Ishikawa (cell line): Measurements from ENCODE around the gene UBALD2.

Experiments
- CEBPB ChIP-seq: IDR thresholded peaks from 2 replicates; pipeline ENCODE4 v1.6.1; 2012
- CREB1 ChIP-seq: IDR thresholded peaks from 2 replicates; pipeline ENCODE4 v1.6.1; 2012; ENCODE audit warnings: low read depth
- EGR1 ChIP-seq: IDR thresholded peaks from 2 replicates; pipeline ENCODE4 v1.6.1; 2012
- EP300 ChIP-seq: IDR thresholded peaks from 2 replicates; pipeline ENCODE4 v1.6.1; 2012; ENCODE audit warnings: borderline replicate concordance
- FOXM1 ChIP-seq: IDR thresholded peaks from 2 replicates; pipeline ENCODE4 v1.6.1; 2012; ENCODE audit warnings: low read depth, borderline replicate concordance
- NFIC ChIP-seq: IDR thresholded peaks from 2 replicates; pipeline ENCODE4 v1.6.1; 2012
- RAD21 ChIP-seq: IDR thresholded peaks from 2 replicates; pipeline ENCODE4 v1.6.1; 2012; ENCODE audit warnings: low read depth
- TAF1 ChIP-seq: IDR thresholded peaks from 2 replicates; pipeline ENCODE4 v1.6.1; 2012; ENCODE audit warnings: low read depth, mild to moderate bottlenecking
- TCF12 ChIP-seq: IDR thresholded peaks from 2 replicates; pipeline ENCODE4 v1.6.1; 2012; ENCODE audit warnings: low read depth
- TEAD4 ChIP-seq: IDR thresholded peaks from 2 replicates; pipeline ENCODE4 v1.6.1; 2012
- YY1 ChIP-seq: IDR thresholded peaks from 2 replicates; pipeline ENCODE4 v1.6.1; 2012; ENCODE audit warnings: low read depth
- ZBTB7A ChIP-seq: IDR thresholded peaks from 2 replicates; pipeline ENCODE4 v1.6.1; 2012; ENCODE audit warnings: low read depth
- TF ChIP-seq, protein P1 (sequence below): IDR thresholded peaks from 2 replicates; pipeline ENCODE4 v1.6.1; 2012
- TF ChIP-seq, protein P2 (sequence below): IDR thresholded peaks from 2 replicates; pipeline ENCODE4 v1.6.1; 2012
- TF ChIP-seq, protein P3 (sequence below): IDR thresholded peaks from 2 replicates; pipeline ENCODE4 v1.6.1; 2012; ENCODE audit warnings: low read depth, mild to moderate bottlenecking

UBALD2 gene

DNA sequence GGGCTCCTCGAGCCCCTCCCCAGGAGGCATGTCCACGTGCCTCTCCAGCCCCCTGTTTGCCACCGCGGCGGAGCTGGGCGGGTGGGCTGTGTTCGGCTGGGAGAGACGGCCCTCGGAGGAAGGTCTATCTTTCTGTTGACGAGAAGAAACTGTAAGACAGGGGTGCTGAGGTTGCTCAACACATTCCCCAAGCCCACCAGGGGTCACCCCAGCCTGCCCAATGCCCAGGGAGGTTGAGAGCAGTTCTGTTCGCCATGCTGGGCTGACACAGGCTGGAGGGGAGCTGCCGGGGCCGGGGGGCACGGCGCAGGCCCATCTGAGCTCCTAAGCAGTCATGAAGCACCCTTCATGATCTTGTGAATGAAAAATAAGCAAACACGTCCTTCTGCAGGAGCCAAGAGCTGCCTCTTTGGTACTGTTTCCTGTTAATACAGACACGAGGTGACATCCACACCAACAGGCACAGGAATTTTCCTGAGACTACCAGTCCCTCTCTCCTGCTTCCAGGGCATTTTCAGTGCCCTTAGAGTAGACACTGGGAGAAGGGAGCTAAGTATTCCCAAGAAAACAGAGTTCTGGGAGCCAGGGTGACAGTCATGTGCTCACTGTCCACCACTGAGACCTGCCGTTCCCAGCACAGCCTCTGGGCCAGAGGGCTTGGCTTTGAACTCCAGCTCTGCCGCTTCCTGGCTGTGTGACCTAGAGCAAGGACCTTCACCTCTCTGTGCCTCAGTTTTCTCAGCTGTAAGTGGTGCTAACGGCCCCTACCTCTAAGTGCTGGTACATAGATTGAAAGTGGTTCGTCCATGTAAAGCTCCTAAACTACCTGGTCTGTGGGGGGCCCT is 9.2 kb downstream of the UBALD2 start:
- TF ChIP-seq NFIC (no peak), EP300 (no peak), CREB1 (no peak), TCF12 (no peak), CEBPB (no peak), FOXM1 (no peak), TEAD4 (no peak)
- TF ChIP-seq, protein P1, sequence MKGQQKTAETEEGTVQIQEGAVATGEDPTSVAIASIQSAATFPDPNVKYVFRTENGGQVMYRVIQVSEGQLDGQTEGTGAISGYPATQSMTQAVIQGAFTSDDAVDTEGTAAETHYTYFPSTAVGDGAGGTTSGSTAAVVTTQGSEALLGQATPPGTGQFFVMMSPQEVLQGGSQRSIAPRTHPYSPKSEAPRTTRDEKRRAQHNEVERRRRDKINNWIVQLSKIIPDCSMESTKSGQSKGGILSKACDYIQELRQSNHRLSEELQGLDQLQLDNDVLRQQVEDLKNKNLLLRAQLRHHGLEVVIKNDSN: no peak

DNA sequence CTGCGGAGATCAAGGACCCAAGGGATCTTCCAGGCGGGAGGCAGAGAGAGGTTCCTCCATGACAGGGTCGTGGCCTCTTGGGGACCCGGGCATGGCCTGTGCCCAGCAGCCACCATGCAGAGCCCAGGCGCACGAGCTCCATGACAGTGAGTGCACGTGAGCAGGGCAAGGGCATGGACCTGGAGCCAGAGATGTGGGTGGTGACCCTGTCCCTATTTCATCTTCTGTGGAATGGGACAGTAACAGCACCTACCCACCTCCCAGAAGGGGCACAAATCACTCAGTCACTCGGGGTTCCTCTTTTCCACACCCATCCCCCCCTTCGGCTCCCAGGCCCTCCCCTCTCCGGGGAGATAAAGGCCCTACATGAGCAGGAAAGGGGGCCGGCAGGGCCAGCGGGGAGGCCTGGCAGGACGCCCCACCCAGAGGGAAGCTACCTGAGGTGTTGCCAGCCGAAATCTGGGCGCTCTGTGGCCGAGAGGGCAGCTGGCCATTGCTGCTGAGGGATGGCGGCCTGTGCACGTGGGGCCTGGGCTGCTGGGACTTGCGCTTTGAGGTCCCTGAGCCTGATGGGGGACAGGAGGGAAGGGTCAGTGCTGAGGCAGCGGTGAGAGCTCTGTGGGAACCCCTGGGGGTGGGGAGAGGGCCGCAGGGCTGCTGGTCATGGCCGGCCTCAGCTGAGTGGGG is 10.4 kb downstream of the UBALD2 start:
- TF ChIP-seq TEAD4 (no peak), NFIC (no peak), TAF1 (no peak), FOXM1 (no peak), TCF12 (no peak)
- TF ChIP-seq, protein P1: no peak
- TF ChIP-seq, protein P2, sequence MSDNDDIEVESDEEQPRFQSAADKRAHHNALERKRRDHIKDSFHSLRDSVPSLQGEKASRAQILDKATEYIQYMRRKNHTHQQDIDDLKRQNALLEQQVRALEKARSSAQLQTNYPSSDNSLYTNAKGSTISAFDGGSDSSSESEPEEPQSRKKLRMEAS: no peak

DNA sequence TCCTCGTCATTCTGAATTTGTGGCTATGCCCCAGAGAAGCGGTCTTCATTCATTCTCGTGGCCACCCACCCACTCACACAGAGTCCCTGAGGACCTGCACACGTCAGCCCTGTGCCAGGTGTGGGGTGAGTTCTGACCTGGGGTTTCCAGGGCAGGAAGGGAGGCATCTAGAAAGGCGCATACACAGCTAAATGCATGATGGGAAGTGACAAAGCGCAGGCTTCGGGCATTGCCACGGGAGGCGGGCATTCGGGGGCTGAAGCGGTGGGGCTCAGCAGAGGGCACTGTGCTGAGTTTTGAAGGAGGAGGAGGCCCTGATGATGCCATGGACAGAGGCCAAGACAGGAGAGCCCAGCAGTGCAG is 10.9 kb downstream of the UBALD2 start:
- TF ChIP-seq ZBTB7A (no peak), EP300 (no peak)

DNA sequence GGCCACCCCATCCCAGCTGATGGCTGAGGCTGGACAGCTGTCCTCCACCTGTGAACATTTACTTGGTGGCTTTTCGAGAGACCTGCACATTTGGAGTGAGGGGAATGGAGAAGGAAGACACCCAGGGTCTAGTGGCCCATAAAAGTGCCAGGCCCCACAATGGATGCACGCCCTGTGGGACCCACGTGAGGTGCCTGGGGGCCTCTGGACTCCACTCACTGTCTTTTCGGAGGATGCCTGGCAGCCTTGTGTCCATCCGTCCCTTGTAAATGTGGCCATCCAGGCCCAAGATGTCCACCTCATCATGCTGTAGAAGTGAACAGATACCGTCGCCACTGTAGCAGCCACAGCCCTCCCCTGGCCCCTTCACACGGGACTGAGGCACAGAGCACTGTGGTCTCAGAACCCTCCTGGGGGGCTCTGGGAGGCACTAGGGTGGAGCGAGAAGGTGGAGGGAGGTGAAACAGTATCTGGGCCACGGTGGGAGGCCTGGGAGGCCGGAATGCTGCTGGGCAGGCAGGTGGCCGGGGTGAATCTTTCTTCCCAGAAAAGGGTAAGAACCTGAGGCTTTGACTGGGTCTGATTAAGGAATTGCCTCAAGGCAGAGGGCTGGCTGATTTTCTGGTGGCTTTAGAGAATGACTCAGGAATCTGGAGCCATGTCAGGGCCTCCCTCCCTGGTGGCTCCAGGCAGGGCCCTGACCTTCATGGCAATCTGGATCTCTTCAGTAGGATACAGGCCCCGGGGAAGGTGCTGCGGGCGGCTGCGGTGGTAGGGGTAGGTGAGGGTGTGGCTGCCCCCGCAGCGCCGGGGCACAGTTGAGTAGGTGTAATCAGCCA is 11.5 kb downstream of the UBALD2 start:
- TF ChIP-seq, protein P2: no peak
- TF ChIP-seq CEBPB: no peak
- TF ChIP-seq EP300: no peak
- TF ChIP-seq EGR1: no peak
- no peak for TF ChIP-seq TCF12
- TF ChIP-seq TAF1: no peak
- TF ChIP-seq NFIC: no peak
- TF ChIP-seq FOXM1: no peak
- TF ChIP-seq TEAD4: no peak
- no peak for TF ChIP-seq ZBTB7A
- TF ChIP-seq, protein P1: no peak
- TF ChIP-seq YY1: no peak
- no peak for TF ChIP-seq RAD21
- TF ChIP-seq CREB1: no peak
- TF ChIP-seq, protein P3, sequence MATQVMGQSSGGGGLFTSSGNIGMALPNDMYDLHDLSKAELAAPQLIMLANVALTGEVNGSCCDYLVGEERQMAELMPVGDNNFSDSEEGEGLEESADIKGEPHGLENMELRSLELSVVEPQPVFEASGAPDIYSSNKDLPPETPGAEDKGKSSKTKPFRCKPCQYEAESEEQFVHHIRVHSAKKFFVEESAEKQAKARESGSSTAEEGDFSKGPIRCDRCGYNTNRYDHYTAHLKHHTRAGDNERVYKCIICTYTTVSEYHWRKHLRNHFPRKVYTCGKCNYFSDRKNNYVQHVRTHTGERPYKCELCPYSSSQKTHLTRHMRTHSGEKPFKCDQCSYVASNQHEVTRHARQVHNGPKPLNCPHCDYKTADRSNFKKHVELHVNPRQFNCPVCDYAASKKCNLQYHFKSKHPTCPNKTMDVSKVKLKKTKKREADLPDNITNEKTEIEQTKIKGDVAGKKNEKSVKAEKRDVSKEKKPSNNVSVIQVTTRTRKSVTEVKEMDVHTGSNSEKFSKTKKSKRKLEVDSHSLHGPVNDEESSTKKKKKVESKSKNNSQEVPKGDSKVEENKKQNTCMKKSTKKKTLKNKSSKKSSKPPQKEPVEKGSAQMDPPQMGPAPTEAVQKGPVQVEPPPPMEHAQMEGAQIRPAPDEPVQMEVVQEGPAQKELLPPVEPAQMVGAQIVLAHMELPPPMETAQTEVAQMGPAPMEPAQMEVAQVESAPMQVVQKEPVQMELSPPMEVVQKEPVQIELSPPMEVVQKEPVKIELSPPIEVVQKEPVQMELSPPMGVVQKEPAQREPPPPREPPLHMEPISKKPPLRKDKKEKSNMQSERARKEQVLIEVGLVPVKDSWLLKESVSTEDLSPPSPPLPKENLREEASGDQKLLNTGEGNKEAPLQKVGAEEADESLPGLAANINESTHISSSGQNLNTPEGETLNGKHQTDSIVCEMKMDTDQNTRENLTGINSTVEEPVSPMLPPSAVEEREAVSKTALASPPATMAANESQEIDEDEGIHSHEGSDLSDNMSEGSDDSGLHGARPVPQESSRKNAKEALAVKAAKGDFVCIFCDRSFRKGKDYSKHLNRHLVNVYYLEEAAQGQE: no peak

DNA sequence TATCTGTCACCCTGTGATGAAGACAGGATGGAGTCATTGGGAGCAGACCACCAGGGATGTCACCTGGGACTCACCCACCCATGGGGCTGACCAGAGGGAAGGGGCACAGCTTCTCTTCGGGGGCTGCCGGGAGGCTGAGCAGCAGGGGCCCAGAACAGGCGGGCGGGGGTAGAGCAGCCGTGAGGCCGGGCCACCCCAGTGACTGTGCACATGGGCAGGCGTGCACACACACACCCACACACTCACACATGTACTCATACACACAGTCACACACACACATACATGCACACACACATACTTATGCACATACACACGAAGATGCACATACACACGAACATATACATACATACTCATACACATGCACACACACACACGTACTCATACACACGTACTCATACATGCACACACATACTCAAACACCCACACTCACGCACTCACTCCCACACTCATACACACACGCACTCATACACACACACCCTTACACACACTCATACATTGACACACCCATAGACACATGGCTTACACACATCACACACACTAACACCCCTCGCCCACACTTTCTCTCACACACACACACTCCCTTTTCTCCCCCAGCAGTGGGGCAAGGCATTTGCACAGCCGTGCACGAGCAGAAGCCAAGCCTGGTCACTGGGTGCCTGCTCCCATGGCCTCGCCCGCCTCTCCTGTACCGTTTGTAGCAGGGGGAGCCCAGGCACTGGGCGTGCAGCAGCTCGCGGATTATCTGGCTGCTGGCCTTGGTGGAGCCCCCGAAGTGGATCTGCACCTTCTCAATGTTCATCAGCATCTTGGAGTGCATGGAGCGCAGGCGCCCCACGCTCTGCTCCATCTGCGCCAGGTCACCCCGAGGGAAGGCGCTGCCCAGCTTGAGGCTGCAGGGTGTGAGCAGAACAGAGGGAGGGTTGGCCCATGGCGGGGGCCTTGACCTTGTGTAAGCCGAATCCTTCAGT is 12.4 kb downstream of the UBALD2 start:
- TF ChIP-seq CEBPB (no peak), TAF1 (no peak), EGR1 (no peak), YY1 (no peak), NFIC (no peak), TEAD4 (no peak), TCF12 (no peak), RAD21 (no peak), EP300 (no peak), CREB1 (no peak), ZBTB7A (no peak), FOXM1 (no peak)
- TF ChIP-seq, protein P1: no peak
- TF ChIP-seq, protein P2: no peak
- TF ChIP-seq, protein P3: no peak
